K562 (cell line): Measurements from ENCODE around the gene DYNLT2. TPM values are rescaled to one million over a fixed set of nuclear protein-coding genes. Genes with fewer than 3 reads are reported as not detected.

ENCODE experiments used
- CXXC5 ChIP-seq: fragments of 250-450 bp; sonication (Bioruptor Pico); IDR thresholded peaks from 2 replicates; pipeline ENCODE4 v1.8.0; 2022; ENCODE audit warnings: inconsistent platforms, mild to moderate bottlenecking, moderate library complexity
- DPF2 ChIP-seq: fragments of 450-650 bp; IDR thresholded peaks from 2 replicates; pipeline ENCODE4 v1.6.1; 2016
- HDAC8 ChIP-seq: fragments of 450-650 bp; IDR thresholded peaks from 2 replicates; pipeline ENCODE4 v1.6.1; 2016; ENCODE audit warnings: mild to moderate bottlenecking, missing genetic modification characterization, moderate library complexity, missing compliant biosample characterization
- KLF6 ChIP-seq: fragments of 250-450 bp; sonication (Bioruptor Pico); IDR thresholded peaks from 2 replicates; pipeline ENCODE4 v1.4.0; 2020; ENCODE audit warnings: mild to moderate bottlenecking, moderate library complexity, borderline replicate concordance
- L3MBTL2 ChIP-seq: fragments of 450-650 bp; IDR thresholded peaks from 2 replicates; pipeline ENCODE4 v1.6.1; 2016; ENCODE audit warnings: mild to moderate bottlenecking, moderate library complexity
- LEF1 ChIP-seq: fragments of 450-650 bp; IDR thresholded peaks from 2 replicates; pipeline ENCODE4 v1.6.1; 2016; ENCODE audit warnings: mild to moderate bottlenecking
- PHB ChIP-seq: fragments of 250-450 bp; sonication (Bioruptor Pico); IDR thresholded peaks from 2 replicates; pipeline ENCODE4 v1.5.0; 2021
- PHB2 ChIP-seq: fragments of 450-650 bp; IDR thresholded peaks from 2 replicates; pipeline ENCODE4 v1.6.1; 2017; ENCODE audit warnings: low read depth
- SMARCC2 ChIP-seq: fragments of 450-650 bp; IDR thresholded peaks from 2 replicates; pipeline ENCODE4 v1.6.1; 2017; ENCODE audit warnings: antibody characterized with exemption, moderate library complexity, mild to moderate bottlenecking, low read depth
- SRSF3 ChIP-seq: fragments of 200-400 bp; formaldehyde crosslinking; IDR thresholded peaks from 2 replicates; pipeline ENCODE4 v1.6.1; 2016; ENCODE audit warnings: mild to moderate bottlenecking, low read length, moderate library complexity; ENCODE audit not compliant: insufficient read depth
- TAF1 ChIP-seq: IDR thresholded peaks from 2 replicates; pipeline ENCODE4 v1.6.1; 2011; ENCODE audit warnings: mild to moderate bottlenecking, low read length, moderate library complexity; ENCODE audit not compliant: insufficient read depth, control insufficient read depth, severe bottlenecking; ENCODE audit errors: extremely low read depth
- ZFP36 ChIP-seq: fragments of 150-350 bp; IDR thresholded peaks from 2 replicates; pipeline ENCODE4 v1.6.1; 2018; ENCODE audit warnings: low read length, low read depth; ENCODE audit not compliant: partially characterized antibody
- ZNF24 ChIP-seq: fragments of 450-650 bp; IDR thresholded peaks from 2 replicates; pipeline ENCODE4 v1.6.1; 2016
- polyA plus RNA-seq, 8 experiments: library from polyadenylated mRNA; depleted of rRNA in 4 of 8; stranded (reverse) in 5 of 8; unstranded in 3 of 8; fragments of >200 nt; fragmentation: Nextera tagmentation in 2 of 8; fragmentation: Illumina TruSeq in 1 of 8; extraction: Ambion mirVana in 2 of 8; extraction: Trizol in 1 of 8; gene quantifications; 2 replicates each; pipeline versions ENCODE4 v1.2.1 to v1.2.3, GENCODE V29; 2011 to 2014; ENCODE audit warnings: inconsistent platforms in 1 of 8, missing spikeins in 1 of 8
- total RNA-seq, 7 experiments: library from RNA; depleted of rRNA in 6 of 7; stranded (reverse); fragments of >200 nt in 6 of 7; fragmentation: Illumina TruSeq in 2 of 7; extraction: Trizol in 2 of 7; gene quantifications; 2 replicates each; pipeline versions ENCODE4 v1.2.1 to v1.2.3, GENCODE V29; 2011 to 2021; ENCODE audit warnings: low replicate concordance in 1 of 7
- TF ChIP-seq, protein P1 (sequence below): sonication (generic); formaldehyde crosslinking; IDR thresholded peaks from 2 replicates; pipeline ENCODE4 v1.8.1; 2022; ENCODE audit warnings: missing genetic modification reagents
- TF ChIP-seq, protein P2 (sequence below): fragments of 250-450 bp; sonication (Bioruptor Pico); IDR thresholded peaks from 2 replicates; pipeline ENCODE4 v1.4.0; 2020; ENCODE audit warnings: mild to moderate bottlenecking, moderate library complexity

Gene DYNLT2
- total and polyA plus RNA-seq, 9 of the 15 experiments (the other 6 are each of a cell fraction or from before 2014, with no cell fraction given), result 2.0 to 12.8 (median 6.3) TPM

DNA sequence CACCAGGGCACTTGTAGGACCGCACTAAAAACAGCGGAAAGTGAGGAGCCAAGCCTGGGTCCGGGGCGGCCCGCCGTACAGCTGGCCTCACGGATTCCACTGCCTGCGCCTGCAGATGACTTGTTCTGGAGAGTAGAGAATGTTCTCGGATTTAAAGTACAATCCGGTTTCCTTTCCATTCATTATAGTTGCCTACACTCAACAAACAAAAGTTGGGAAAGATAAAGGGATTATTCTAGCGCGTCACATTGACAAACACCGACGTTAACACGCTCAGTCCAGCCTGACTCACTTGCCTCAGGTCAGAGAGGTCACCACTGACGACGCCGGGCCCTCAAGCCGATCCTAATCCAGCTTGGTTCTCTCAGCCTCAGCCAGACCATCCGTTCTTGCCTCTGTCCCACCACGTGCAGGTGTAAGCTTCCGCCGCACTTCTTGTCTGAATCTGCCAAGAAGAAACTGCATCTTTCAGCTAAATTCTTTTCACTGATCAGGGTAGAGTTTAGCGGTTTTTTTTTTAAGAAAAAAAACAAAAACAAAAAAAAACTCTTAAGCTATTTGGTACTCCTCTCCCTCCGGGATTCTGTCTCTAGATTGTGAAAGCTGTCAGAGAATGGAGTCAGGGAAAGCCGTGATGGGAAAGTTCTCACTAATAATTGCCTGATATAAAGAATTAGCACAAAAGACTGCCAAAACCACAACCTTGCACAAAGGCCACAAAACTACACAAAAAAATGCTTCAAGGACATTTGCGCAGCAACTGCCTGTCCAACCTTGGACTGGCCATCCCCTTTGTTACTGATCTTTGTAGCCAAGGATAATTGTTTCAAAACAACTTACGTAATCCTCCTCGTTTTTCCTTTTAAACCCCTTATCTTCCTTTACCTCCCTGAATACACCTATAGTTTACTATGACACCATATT is 26.0 kb downstream of the DYNLT2 start (continued):
- TF ChIP-seq, protein P1, sequence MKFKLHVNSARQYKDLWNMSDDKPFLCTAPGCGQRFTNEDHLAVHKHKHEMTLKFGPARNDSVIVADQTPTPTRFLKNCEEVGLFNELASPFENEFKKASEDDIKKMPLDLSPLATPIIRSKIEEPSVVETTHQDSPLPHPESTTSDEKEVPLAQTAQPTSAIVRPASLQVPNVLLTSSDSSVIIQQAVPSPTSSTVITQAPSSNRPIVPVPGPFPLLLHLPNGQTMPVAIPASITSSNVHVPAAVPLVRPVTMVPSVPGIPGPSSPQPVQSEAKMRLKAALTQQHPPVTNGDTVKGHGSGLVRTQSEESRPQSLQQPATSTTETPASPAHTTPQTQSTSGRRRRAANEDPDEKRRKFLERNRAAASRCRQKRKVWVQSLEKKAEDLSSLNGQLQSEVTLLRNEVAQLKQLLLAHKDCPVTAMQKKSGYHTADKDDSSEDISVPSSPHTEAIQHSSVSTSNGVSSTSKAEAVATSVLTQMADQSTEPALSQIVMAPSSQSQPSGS, result 0 out of 2 replicates have a peak, but pooled peaks have one; percentile 55
- TF ChIP-seq SRSF3 (no peak), PHB (CRISPR knock-in tag) (0 out of 2 replicates have a peak, but pooled peaks have one; percentile 8), CXXC5 (peak; percentile 76), L3MBTL2 (peak; percentile 84; the same call in 1 of the 2 replicates), DPF2 (peak; percentile 86), SMARCC2 (peak; percentile 44; the same call in 1 of the 2 replicates), TAF1 (peak; percentile 45), PHB2 (no peak), ZNF24 (0 out of 2 replicates have a peak, but pooled peaks have one; percentile 44), LEF1 (peak; percentile 73), KLF6 (CRISPR knock-in tag) (no peak), ZFP36 (peak; percentile 23), HDAC8 (tag) (peak; percentile 9; the same call in 1 of the 2 replicates)
- TF ChIP-seq, protein P2, sequence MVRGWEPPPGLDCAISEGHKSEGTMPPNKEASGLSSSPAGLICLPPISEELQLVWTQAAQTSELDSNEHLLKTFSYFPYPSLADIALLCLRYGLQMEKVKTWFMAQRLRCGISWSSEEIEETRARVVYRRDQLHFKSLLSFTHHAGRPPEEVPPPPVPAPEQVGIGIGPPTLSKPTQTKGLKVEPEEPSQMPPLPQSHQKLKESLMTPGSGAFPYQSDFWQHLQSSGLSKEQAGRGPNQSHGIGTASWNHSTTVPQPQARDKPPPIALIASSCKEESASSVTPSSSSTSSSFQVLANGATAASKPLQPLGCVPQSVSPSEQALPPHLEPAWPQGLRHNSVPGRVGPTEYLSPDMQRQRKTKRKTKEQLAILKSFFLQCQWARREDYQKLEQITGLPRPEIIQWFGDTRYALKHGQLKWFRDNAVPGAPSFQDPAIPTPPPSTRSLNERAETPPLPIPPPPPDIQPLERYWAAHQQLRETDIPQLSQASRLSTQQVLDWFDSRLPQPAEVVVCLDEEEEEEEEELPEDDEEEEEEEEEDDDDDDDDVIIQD (CRISPR knock-in tag), result no peak
